ENCODE measurements around the gene IMP3.

DNA sequence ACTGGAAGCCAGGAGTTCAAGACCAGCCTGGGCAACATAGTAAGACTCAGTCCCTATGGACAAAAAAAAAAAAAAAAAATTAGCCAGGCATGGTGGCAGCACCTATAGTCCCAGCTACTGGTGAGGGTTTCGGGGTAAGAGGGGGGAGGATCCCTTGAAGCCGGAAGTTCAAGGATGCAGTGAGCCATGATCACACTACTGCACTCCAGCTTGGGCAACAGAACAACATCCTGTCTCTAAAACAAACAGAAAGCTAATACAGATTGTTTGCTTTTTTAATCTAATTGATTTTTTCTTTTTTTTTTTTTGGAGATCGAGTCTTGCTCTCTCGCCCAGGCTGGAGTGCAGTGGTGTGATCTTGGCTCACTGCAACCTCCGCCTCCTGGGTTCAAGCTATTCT, 1.6 kb upstream of the IMP3 start:
- no peak for TF ChIP-seq CTCF (IDR thresholded peaks at IDR 0.05)
- TF ChIP-seq POLR2A (IDR thresholded peaks at IDR 0.05): no peak
